PC-9 (cell line): ENCODE data around the gene FTO.

Source experiments
- CTCF ChIP-seq: fragments of 200-600 bp; sonication (generic); conservative IDR thresholded peaks from 2 replicates; pipeline ENCODE4 v1.6.1; 2017; ENCODE audit warnings: mixed run types, antibody characterized with exemption, mild to moderate bottlenecking, moderate library complexity
- EZH2 ChIP-seq: fragments of 200-600 bp; sonication (generic); IDR thresholded peaks from 2 replicates; pipeline ENCODE4 v1.8.0; 2017; ENCODE audit warnings: antibody characterized with exemption, low read depth

- TF ChIP-seq CTCF: no peak
- TF ChIP-seq EZH2: no peak
Measured at GRCh38 chr16:54191163-54191562, 487.2 kb downstream of the FTO start.
